Cardiac muscle cell (in vitro differentiated cells and primary cell): ENCODE data around the gene DENND5B. TPM values are rescaled to one million over a fixed set of nuclear protein-coding genes. Genes with fewer than 3 reads are reported as not detected.
A peak's percentile ranks its signal among the peaks of the same experiment; 100 is the strongest.

Experiments used
- DNase-seq, 2 donors: peaks; one replicate each; pipeline versions ENCODE4 v3.0.0 to v3.0.0-alpha.2; 2010 to 2017; ENCODE audit warnings: low read depth in 1 of 2, low spot score in 1 of 2
- H3K27ac ChIP-seq: fragments of 200-600 bp; sonication (generic); 2 replicates; pipeline ENCODE4 v1.5.1; 2016
- H3K27me3 ChIP-seq: fragments of 200-600 bp; sonication (generic); 2 replicates; pipeline ENCODE4 v1.6.0; 2016; ENCODE audit warnings: control low read depth
- H3K36me3 ChIP-seq: fragments of 200-600 bp; sonication (generic); 2 replicates; pipeline ENCODE4 v1.5.1; 2016; ENCODE audit warnings: control low read depth
- H3K4me1 ChIP-seq: fragments of 200-600 bp; sonication (generic); 2 replicates; pipeline ENCODE4 v1.8.1; 2017; ENCODE audit warnings: low read depth, mild to moderate bottlenecking, mixed run types
- H3K4me3 ChIP-seq: fragments of 200-600 bp; sonication (generic); 2 replicates; pipeline ENCODE4 v1.5.1; 2016; ENCODE audit warnings: mild to moderate bottlenecking
- H3K9me3 ChIP-seq: fragments of 200-600 bp; sonication (generic); 2 replicates; pipeline ENCODE4 v1.5.1; 2017; ENCODE audit warnings: low read depth, mild to moderate bottlenecking, control low read depth
- polyA plus RNA-seq: library from polyadenylated mRNA; unstranded; fragments of >200 nt; fragmentation: Nextera tagmentation; extraction: Ambion mirVana; gene quantifications from 2 replicates; pipeline ENCODE4 v1.2.1, GENCODE V29; 2016
- total RNA-seq: library from RNA; depleted of rRNA; stranded (reverse); fragments of >200 nt; gene quantifications from 2 replicates; pipeline ENCODE4 v1.2.3, GENCODE V29; 2016
- TF ChIP-seq, protein P1 (sequence below): IDR thresholded peaks from 2 replicates; pipeline ENCODE4 v1.5.1; 2012; ENCODE audit warnings: low read depth, mild to moderate bottlenecking, low read length

DENND5B gene
- total and polyA plus RNA-seq, 2 experiments from 2014 or later, result 40.4 to 121 TPM

DNA sequence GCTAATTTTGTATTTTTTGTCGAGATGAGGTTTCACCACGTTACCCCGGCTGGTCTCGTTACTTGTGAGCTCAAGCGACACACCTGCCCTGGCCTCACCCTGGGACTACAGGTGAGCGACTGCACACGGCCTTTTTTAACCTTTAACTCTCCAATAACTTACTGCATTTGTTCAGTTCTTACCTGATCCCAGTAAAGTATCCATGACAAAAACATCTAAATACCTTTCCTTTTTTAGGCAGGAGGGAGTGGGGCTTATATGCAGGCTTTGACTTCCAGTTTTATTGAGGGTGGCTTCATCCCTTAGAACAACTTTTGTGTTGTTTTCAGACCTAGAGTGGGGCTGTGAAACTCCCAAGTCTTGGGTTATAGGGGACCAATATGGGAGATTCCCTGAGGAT is 68.3 kb downstream of the DENND5B start:
- H3K9me3 ChIP-seq, result no peaks in the 10 kb centered on the region
- DNase-seq, result no peak
- H3K36me3 ChIP-seq, result no peaks in the 10 kb centered on the region
- H3K27ac ChIP-seq, result peak overlapping the region; percentile 4
- no peaks in the 10 kb centered on the region for H3K27me3 ChIP-seq
- TF ChIP-seq, protein P1, sequence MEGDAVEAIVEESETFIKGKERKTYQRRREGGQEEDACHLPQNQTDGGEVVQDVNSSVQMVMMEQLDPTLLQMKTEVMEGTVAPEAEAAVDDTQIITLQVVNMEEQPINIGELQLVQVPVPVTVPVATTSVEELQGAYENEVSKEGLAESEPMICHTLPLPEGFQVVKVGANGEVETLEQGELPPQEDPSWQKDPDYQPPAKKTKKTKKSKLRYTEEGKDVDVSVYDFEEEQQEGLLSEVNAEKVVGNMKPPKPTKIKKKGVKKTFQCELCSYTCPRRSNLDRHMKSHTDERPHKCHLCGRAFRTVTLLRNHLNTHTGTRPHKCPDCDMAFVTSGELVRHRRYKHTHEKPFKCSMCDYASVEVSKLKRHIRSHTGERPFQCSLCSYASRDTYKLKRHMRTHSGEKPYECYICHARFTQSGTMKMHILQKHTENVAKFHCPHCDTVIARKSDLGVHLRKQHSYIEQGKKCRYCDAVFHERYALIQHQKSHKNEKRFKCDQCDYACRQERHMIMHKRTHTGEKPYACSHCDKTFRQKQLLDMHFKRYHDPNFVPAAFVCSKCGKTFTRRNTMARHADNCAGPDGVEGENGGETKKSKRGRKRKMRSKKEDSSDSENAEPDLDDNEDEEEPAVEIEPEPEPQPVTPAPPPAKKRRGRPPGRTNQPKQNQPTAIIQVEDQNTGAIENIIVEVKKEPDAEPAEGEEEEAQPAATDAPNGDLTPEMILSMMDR, result no peak
- peaks cover 56% of the 10 kb centered on the region for H3K4me1 ChIP-seq
- no peak overlapping the region for H3K4me3 ChIP-seq

DNA sequence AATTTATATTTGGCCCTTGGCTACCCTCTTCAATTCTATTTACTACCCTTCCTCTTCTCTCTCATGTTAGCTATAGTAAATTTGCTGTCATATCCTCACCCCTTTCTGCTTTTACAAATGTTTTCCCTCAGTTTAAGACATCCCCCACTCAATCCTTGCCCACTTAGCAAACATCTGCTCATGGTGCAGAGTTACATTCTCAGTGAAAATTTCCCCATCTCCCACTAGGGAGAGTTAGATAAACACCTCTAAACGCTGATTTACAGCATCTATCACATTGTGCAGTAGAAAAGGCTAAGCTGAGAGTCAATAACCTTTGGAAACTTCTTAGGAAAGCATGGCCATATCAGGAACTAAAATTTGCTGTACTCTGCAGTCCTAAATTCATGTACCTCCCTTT is 69.0 kb downstream of the DENND5B start:
- Histone ChIP-seq H3K27me3 (no peaks in the 10 kb centered on the region), H3K4me1 (peaks cover 60% of the 10 kb centered on the region), H3K9me3 (no peaks in the 10 kb centered on the region), H3K27ac (peak overlapping the region; percentile 4), H3K4me3 (no peak overlapping the region), H3K36me3 (no peaks in the 10 kb centered on the region)
- TF ChIP-seq, protein P1, result no peak
- DNase-seq, result no peak

DNA sequence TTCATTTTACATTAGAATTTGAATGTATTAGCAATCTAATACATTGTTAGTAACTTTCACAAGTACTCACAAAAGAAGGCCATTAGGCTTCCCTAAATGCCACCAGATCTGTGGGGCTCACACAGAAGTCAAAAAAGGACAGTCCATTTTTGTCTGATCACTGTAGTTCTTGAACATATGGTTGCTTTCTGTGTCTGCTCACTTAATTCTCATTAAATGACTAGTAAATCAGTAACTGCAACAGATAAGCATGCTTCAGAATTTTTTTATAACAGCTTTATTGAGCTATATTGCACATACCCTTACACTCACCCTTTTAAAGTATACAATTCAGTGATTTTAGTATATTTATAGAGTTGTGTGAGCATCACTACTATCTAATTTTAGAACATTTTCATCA is 71.4 kb downstream of the DENND5B start:
- peak overlapping the region; percentile 96 for H3K27ac ChIP-seq
- peaks cover 53% of the 10 kb centered on the region for H3K4me1 ChIP-seq
- H3K4me3 ChIP-seq, result no peak overlapping the region

DNA sequence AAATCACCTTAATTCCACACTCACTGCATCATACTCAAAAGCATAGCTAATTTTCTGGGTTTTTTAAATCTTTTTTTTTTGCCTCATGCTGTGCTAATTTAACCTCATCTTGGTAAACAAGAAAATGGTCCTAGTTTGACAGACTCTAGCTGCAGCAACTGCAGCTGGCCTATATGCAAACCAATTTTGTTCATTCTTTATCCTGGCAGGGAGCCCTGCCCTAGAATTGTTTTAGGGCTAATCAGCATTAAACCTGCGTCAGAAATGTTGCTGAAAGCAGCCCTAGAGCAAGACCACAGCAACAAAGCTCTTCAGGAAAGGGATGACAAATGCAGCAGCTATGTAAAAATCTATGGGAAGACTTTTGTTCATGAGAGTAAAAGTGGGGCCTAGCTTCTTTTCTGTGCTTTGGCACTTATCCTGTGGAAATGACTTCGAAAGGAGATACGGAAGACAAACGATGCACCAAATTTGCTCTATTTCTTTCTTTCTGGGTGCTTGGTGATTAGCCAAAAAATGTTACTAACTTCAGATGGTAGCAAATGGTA is 72.2 kb downstream of the DENND5B start:
- TF ChIP-seq, protein P1, result no peak
- no peaks in the 10 kb centered on the region for H3K27me3 ChIP-seq
- H3K4me3 ChIP-seq, result no peak overlapping the region
- no peaks in the 10 kb centered on the region for H3K9me3 ChIP-seq
- no peaks in the 10 kb centered on the region for H3K36me3 ChIP-seq
- H3K4me1 ChIP-seq, result peaks cover 52% of the 10 kb centered on the region
- peak; percentile 44 to 99 for DNase-seq
- peak overlapping the region; percentile 96 for H3K27ac ChIP-seq

More for the DNA sequence above, 71.4 kb downstream of the DENND5B start:
- no peaks in the 10 kb centered on the region for H3K27me3 ChIP-seq
- H3K9me3 ChIP-seq, result no peaks in the 10 kb centered on the region
- no peak for DNase-seq
- H3K36me3 ChIP-seq, result no peaks in the 10 kb centered on the region
- TF ChIP-seq, protein P1, result no peak

DNA sequence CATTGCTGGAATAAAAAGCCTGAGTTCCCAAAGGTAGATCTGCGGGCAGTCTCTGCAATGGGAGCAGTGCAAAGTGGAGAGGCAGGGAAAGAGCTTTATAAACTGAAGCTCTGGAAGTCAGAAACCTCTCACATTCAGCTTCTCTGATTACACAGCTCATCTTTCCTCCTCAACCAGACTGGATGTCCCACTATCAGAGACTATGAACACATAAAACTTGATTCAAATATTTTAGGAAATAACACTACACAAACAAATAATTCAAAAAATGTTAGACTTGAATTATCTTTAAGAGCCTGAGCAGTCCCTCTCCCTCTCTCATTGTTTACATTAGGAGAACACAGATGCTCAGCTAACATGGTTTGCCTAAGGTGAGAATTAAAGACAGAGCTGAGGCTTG is 72.9 kb downstream of the DENND5B start:
- Histone ChIP-seq H3K4me1 (peaks cover 45% of the 10 kb centered on the region), H3K36me3 (no peaks in the 10 kb centered on the region), H3K9me3 (no peaks in the 10 kb centered on the region), H3K27ac (peak overlapping the region; percentile 96), H3K27me3 (no peaks in the 10 kb centered on the region), H3K4me3 (no peak overlapping the region)
- DNase-seq, result peak in 1 of 2 donors; percentile 7
- TF ChIP-seq, protein P1, result no peak
